Measurements from ENCODE around the gene KRTAP5-2. TPM values are rescaled to one million over a fixed set of nuclear protein-coding genes. Genes with fewer than 3 reads are reported as not detected.
A peak's percentile ranks its signal among the peaks of the same experiment; 100 is the strongest.

KRTAP5-2 gene
- total RNA-seq, 1 donor, result not detected

GRCh38 chr11:1641096-1641495, 43.0 kb upstream of the KRTAP5-2 start:
- TF ChIP-seq CTCF (IDR thresholded peaks at IDR 0.05; ENCODE audit: insufficient read depth, low read length), result no peak
- DNase-seq (ENCODE audit: low read depth), result no peak
- H3K4me3 ChIP-seq (ENCODE audit: low read depth, low read length), result no peak overlapping the region

GRCh38 chr11:1640076-1640946, 42.2 kb upstream of the KRTAP5-2 start:
- DNase-seq (ENCODE audit: low read depth), result peak; percentile 15
- peak; percentile 83 for TF ChIP-seq CTCF (IDR thresholded peaks at IDR 0.05; ENCODE audit: insufficient read depth, low read length)

GRCh38 chr11:1639666-1640065, 41.6 kb upstream of the KRTAP5-2 start:
- TF ChIP-seq CTCF (IDR thresholded peaks at IDR 0.05; ENCODE audit: insufficient read depth, low read length), result no peak
- no peak for DNase-seq (ENCODE audit: low read depth)
- H3K4me3 ChIP-seq (ENCODE audit: low read depth, low read length), result no peak overlapping the region

More at GRCh38 chr11:1640076-1640946, 42.2 kb upstream of the KRTAP5-2 start:
- H3K4me3 ChIP-seq (ENCODE audit: low read depth, low read length), result no peak overlapping the region

GRCh38 chr11:1639102-1639620, 41.1 kb upstream of the KRTAP5-2 start:
- no peak for DNase-seq (ENCODE audit: low read depth)
- no peak for TF ChIP-seq CTCF (IDR thresholded peaks at IDR 0.05; ENCODE audit: insufficient read depth, low read length)
- no peak overlapping the region for H3K4me3 ChIP-seq (ENCODE audit: low read depth, low read length)

GRCh38 chr11:1638344-1638743, 40.2 kb upstream of the KRTAP5-2 start:
- no peak for DNase-seq (ENCODE audit: low read depth)
- no peak overlapping the region for H3K4me3 ChIP-seq (ENCODE audit: low read depth, low read length)
- TF ChIP-seq CTCF (IDR thresholded peaks at IDR 0.05; ENCODE audit: insufficient read depth, low read length), result no peak

GRCh38 chr11:1637628-1638027, 39.5 kb upstream of the KRTAP5-2 start:
- no peak for TF ChIP-seq CTCF (IDR thresholded peaks at IDR 0.05; ENCODE audit: insufficient read depth, low read length)
- no peak for DNase-seq (ENCODE audit: low read depth)
- no peak overlapping the region for H3K4me3 ChIP-seq (ENCODE audit: low read depth, low read length)

All from fibroblast of the aortic adventitia (primary cell).